GM10248 (cell line): ENCODE results near the gene LHX6.

Experiments used
- CTCF ChIA-PET: fragments of 300-600 bp; sonication (Branson Sonifier 250); formaldehyde crosslinking; extraction: SDS; loops from one replicate; lab custom pipeline; 2021; ENCODE audit warnings: antibody characterized with exemption; lab: Yijun Ruan, JAX
- POLR2A ChIA-PET: fragments of 350-650 bp; sonication (Branson Sonifier 250); formaldehyde crosslinking; extraction: SDS; loops from one replicate; lab custom pipeline; 2020; ENCODE audit warnings: antibody characterized with exemption; lab: Yijun Ruan, JAX
- DNase-seq: peaks from one replicate; pipeline ENCODE4 v3.0.0; 2012; ENCODE audit errors: extremely low spot score
- CTCF ChIP-seq: IDR thresholded peaks from 2 replicates; pipeline ENCODE4 v1.5.1; 2012; ENCODE audit warnings: mild to moderate bottlenecking, low read depth; ENCODE audit errors: extremely low read depth, missing control alignments, control extremely low read depth

LHX6 gene

GRCh38 chr9:122158202-122158601, 70.6 kb downstream of the LHX6 start:
- TF ChIP-seq CTCF, result peak; percentile 32
- CTCF ChIA-PET, result interaction anchor here (0.6 to 3.0 kb wide), 12 partner anchors 9 to 289 kb away, joined by 3 to 16 read pairs (median 4); no protein-coding TSS in a partner anchor
- POLR2A ChIA-PET, result interaction anchor here (0.5 kb wide), 1 partner anchor 39 kb away, joined by 4 read pairs; no protein-coding TSS in a partner anchor
- DNase-seq, result peak; percentile 51

GRCh38 chr9:122155796-122156195, 73.0 kb downstream of the LHX6 start:
- TF ChIP-seq CTCF, result no peak
- DNase-seq, result no peak
- ChIA-PET POLR2A (no interaction called here), CTCF (interaction anchor here (1.5 to 2.6 kb wide), 4 partner anchors 10 to 33 kb away, joined by 3 to 8 read pairs (median 6); no protein-coding TSS in a partner anchor)
